HG03565 (cell line): Measurements from ENCODE around the gene FMNL2.

Source experiments
- ATAC-seq: cut with Tn5 transposase; IDR thresholded peaks from one replicate; pipeline ENCODE4 v1.9.1; 2021; ENCODE audit warnings: mild to moderate bottlenecking, moderate library complexity; ENCODE audit not compliant: unreplicated experiment

FMNL2 gene

GRCh38 chr2:152682663-152683062, 347.7 kb downstream of the FMNL2 start:
- ATAC-seq = no peak

DNA sequence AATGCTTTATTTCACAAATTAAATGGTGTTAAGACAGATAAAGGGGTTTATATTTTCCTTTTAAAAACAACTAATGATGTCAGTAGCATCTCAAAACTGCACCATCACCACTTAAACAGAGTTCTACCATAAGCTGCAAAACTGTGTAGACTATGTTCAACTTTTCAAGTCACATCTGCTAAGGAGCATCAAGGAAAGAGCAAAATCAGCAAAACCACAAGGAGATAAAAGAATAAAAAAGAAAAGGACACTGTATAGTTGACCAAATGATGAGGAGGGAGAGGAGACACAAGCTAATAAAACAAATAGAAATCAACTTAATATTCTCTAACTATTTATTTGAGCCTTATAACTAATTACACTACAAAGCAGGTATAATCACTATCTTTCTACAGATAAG, 348.4 kb downstream of the FMNL2 start:
- ATAC-seq = no peak

DNA sequence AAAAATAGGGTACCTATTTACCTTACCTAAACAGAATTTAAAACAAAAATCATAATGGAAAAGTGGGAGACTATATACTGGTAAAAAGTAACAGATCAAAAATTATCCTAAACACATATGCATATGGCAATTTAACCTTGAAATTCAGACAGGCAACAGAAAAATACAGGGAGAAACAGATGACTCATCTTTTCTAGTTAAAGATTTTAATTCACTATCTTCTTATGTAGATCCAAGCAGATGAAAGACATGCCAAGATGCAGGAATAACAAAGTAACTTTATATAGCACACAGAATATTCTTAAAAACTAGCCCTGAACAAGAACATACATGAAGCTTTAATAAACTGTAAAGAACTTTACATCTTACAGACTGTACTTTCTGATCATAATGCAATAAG, 351.3 kb downstream of the FMNL2 start:
- no peak for ATAC-seq

- ATAC-seq = peak; percentile 90
Measured at GRCh38 chr2:152693033-152693432, 358.1 kb downstream of the FMNL2 start.

- no peak for ATAC-seq
Measured at GRCh38 chr2:152694161-152694661, 359.2 kb downstream of the FMNL2 start.

- ATAC-seq = no peak
Measured at GRCh38 chr2:152695763-152696162, 360.8 kb downstream of the FMNL2 start.

DNA sequence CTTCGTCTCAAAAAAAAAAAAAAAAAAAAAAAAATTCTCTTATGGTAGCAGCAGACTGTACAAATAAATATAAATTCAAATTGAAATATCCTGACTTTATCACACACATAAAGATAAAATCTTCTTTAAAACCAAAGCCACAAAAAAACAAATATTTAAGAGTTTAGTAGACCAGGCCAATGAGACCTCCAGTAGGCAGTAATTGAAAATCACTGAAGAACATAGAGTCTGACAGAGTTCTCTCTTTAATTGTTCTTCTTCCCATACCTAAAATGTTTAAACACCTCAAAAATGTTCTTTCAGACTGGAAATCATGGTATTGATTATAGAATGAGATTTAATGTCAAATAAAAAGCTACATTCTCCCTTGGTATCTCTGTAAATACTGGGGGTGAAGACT, 361.5 kb downstream of the FMNL2 start:
- ATAC-seq = no peak
